GM19328 (cell line): ENCODE measurements around the gene TMEM129.

Source experiments
- ATAC-seq: cut with Tn5 transposase; IDR thresholded peaks from one replicate; pipeline ENCODE4 v1.9.1; 2021; ENCODE audit warnings: mild to moderate bottlenecking, moderate library complexity; ENCODE audit not compliant: unreplicated experiment

The TMEM129 gene

GRCh38 chr4:1745165-1745564 lies 24.0 kb upstream of the TMEM129 start:
- no peak for ATAC-seq

GRCh38 chr4:1744552-1744951 lies 23.4 kb upstream of the TMEM129 start:
- ATAC-seq = no peak

- ATAC-seq = no peak
Observed at GRCh38 chr4:1743975-1744374, 22.9 kb upstream of the TMEM129 start.

GRCh38 chr4:1743551-1743950 lies 22.4 kb upstream of the TMEM129 start:
- ATAC-seq = no peak

GRCh38 chr4:1741208-1741607 lies 20.1 kb upstream of the TMEM129 start:
- ATAC-seq = no peak

GRCh38 chr4:1740021-1740545 lies 19.0 kb upstream of the TMEM129 start:
- no peak for ATAC-seq

GRCh38 chr4:1739358-1739757 lies 18.2 kb upstream of the TMEM129 start:
- ATAC-seq = no peak

- no peak for ATAC-seq
Observed at GRCh38 chr4:1738410-1738809, 17.3 kb upstream of the TMEM129 start.

- ATAC-seq = no peak
Observed at GRCh38 chr4:1737666-1738065, 16.5 kb upstream of the TMEM129 start.

- ATAC-seq = no peak
Observed at GRCh38 chr4:1736812-1737211, 15.7 kb upstream of the TMEM129 start.

- no peak for ATAC-seq
Observed at GRCh38 chr4:1735215-1735614, 14.1 kb upstream of the TMEM129 start.

GRCh38 chr4:1732911-1733310 lies 11.8 kb upstream of the TMEM129 start:
- ATAC-seq = no peak

- no peak for ATAC-seq
Observed at GRCh38 chr4:1731180-1731579, 10.1 kb upstream of the TMEM129 start.

- no peak for ATAC-seq
Observed at GRCh38 chr4:1730532-1731135, 9.5 kb upstream of the TMEM129 start.

GRCh38 chr4:1728061-1728980 lies 7.2 kb upstream of the TMEM129 start:
- no peak for ATAC-seq

GRCh38 chr4:1727117-1728031 lies 6.3 kb upstream of the TMEM129 start:
- no peak for ATAC-seq

GRCh38 chr4:1726146-1726934 lies 5.2 kb upstream of the TMEM129 start:
- no peak for ATAC-seq

GRCh38 chr4:1725521-1725920 lies 4.4 kb upstream of the TMEM129 start:
- ATAC-seq = no peak

GRCh38 chr4:1723131-1723801 lies 2.1 kb upstream of the TMEM129 start:
- no peak for ATAC-seq
